SK-N-SH treated with all-trans-retinoic acid at 6 μM for 48 hours (cell line): ENCODE results near the gene APOA4.

ENCODE experiments used
- BACH2 ChIP-seq: fragments of 250-450 bp; sonication (Bioruptor Pico); IDR thresholded peaks from 2 replicates; pipeline ENCODE4 v1.9.0; 2021; ENCODE audit warnings: mild to moderate bottlenecking, borderline replicate concordance
- TOX ChIP-seq: fragments of 250-450 bp; sonication (Bioruptor Pico); IDR thresholded peaks from 2 replicates; pipeline ENCODE4 v1.8.0; 2021; ENCODE audit warnings: mild to moderate bottlenecking, moderate library complexity, borderline replicate concordance
- TF ChIP-seq, protein P1 (sequence below): fragments of 250-450 bp; sonication (Bioruptor Pico); IDR thresholded peaks from 2 replicates; pipeline ENCODE4 v1.8.0; 2020; ENCODE audit warnings: mild to moderate bottlenecking, moderate library complexity, borderline replicate concordance

DNA sequence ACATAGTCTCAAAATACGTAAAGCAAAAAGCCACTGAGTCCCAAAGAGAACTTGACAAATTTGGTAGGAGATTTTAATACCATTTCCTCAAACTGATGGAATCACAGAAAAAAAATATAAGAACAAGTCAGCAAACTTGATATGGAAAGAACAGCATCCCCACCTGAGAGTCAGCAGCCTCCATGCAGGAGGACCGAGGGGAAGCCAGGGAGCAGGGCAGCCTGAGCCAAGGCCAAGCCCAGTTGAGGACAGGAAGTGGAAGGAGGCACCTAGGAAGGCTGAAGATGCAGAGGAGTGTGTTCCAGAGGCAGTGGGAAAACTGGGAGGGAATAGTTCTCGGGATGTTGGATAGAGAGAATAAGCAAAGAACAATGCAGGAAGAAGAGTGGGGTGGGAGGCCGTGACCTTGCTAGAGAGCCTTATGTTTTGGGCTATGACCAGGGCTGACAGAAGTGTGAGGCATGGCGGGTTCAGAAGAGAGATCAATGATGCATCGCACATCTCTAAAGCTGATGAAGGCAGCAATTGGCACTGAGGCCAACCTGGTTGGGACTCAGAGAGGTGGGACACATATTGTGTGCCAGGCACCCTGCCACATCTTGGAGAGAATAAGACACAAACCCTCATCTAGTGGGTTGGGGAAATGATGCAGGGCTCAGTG is 15.4 kb downstream of the APOA4 start:
- TF ChIP-seq TOX (CRISPR knock-in tag) (no peak), BACH2 (no peak)
- TF ChIP-seq, protein P1, sequence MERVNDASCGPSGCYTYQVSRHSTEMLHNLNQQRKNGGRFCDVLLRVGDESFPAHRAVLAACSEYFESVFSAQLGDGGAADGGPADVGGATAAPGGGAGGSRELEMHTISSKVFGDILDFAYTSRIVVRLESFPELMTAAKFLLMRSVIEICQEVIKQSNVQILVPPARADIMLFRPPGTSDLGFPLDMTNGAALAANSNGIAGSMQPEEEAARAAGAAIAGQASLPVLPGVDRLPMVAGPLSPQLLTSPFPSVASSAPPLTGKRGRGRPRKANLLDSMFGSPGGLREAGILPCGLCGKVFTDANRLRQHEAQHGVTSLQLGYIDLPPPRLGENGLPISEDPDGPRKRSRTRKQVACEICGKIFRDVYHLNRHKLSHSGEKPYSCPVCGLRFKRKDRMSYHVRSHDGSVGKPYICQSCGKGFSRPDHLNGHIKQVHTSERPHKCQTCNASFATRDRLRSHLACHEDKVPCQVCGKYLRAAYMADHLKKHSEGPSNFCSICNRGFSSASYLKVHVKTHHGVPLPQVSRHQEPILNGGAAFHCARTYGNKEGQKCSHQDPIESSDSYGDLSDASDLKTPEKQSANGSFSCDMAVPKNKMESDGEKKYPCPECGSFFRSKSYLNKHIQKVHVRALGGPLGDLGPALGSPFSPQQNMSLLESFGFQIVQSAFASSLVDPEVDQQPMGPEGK (CRISPR knock-in tag), result no peak
